Loucy (cell line): ENCODE data around the gene IER2.

Experiments
- CTCF ChIP-seq: fragments of 200-600 bp; sonication (generic); conservative IDR thresholded peaks from 2 replicates; pipeline ENCODE4 v1.5.1; 2014; ENCODE audit warnings: mild to moderate bottlenecking, antibody characterized with exemption, low read length
- EZH2phosphoT487 ChIP-seq: fragments of 200-600 bp; IDR thresholded peaks from 2 replicates; pipeline ENCODE4 v1.6.1; 2018; ENCODE audit warnings: antibody characterized with exemption, mild to moderate bottlenecking, moderate library complexity, borderline replicate concordance

GRCh38 chr19:13138916-13139198 is 11.4 kb upstream of the IER2 start:
- TF ChIP-seq CTCF = no peak
- TF ChIP-seq EZH2phosphoT487 = no peak
